GM12864 (cell line): ENCODE data around the gene RALGAPA2.

Experiments used
- DNase-seq: peaks from one replicate; pipeline ENCODE4 v3.0.0-alpha.2; 2011; ENCODE audit warnings: low read depth
- H3K4me3 ChIP-seq: 2 replicates; pipeline ENCODE4 v1.5.1; 2011; ENCODE audit warnings: mild to moderate bottlenecking, low read depth, low read length, control low read depth
- CTCF ChIP-seq: IDR thresholded peaks from 2 replicates; pipeline ENCODE4 v1.5.1; 2011; ENCODE audit warnings: low read depth, mild to moderate bottlenecking, moderate library complexity, low read length, control low read depth, inconsistent platforms; ENCODE audit errors: missing control alignments

The RALGAPA2 gene

GRCh38 chr20:20752712-20753111 is 40.3 kb upstream of the RALGAPA2 start:
- TF ChIP-seq CTCF = no peak
- DNase-seq = no peak
- no peak overlapping the region for H3K4me3 ChIP-seq

DNA sequence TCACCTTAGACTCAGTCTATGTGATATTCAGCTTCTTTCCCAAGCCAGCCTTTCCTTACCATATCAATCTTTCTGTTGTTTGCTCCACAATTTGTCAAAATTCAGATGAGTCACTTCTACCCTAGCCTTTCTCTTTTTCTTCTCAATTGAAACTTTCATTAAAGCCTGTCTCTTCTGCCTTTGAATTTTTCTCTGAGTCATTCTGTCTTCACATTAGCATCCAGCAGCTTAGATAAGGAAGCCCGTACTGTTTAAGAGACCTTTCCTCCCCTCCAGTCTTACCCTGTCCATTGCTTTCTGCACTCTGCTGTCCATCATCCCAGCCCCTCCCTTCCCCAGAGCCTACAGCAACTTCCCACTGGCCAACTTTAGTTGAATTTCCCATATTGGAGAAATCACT is 34.9 kb upstream of the RALGAPA2 start:
- no peak overlapping the region for H3K4me3 ChIP-seq
- DNase-seq = no peak
- no peak for TF ChIP-seq CTCF

DNA sequence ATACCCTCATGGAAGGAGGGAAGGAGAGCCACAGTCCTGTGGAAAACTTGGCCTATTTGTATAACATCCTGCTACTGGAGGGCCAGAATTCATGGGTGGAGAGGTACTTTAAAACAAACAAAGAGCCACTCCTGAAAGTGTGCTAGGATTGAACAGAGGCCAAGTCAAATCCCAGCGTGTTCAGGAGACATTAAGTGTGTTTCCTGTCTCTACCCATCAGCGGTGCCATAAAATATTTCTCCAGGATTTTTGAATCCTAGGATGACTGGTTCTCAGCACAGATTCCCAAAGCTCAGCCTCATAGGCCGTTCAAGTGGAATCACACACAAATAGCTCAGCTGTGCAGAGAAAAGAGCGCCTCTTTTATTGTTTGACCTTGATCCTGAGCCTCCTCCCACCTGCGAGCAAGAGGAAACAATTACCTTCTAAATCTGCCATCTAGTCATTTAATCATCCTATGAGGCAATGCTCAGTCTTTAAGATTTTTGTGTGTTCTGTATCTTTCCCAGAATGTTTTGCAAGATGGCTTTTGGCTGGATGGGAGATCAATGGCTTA is 31.8 kb upstream of the RALGAPA2 start:
- no peak for TF ChIP-seq CTCF
- H3K4me3 ChIP-seq = no peak overlapping the region
- no peak for DNase-seq

DNA sequence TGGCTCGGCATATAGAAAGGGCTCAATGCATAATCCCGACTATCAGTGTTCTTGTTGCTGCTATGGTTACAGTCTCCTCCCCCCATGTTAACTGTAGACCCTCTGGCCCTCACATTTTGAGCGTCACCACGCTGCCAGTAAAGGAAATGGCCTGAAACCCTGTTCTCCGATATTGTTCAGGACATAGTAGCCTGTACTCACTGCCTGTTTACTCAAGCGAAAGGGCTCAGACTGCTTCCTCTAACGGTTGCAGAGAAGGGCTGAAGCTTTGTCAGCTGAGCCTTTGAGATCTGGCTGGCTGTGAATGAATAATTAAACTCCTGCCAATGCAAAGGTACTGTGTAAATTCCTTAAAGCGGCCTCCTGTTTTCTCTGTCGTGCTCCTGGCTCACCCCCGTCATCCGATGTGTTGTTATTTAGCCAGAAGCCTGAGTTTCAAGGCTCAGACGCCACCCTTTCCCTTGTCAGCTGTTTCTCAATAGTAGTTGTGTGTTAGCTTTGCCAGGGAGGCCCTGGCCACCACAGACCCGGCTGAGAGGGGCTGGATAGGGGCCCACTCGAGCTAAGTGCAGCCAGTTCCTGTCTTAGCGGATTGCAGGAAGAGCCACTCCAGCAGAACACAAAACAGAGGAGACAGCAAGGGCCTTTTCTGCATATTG is 31.2 kb upstream of the RALGAPA2 start:
- no peak for DNase-seq
- TF ChIP-seq CTCF = no peak
- H3K4me3 ChIP-seq = no peak overlapping the region

- H3K4me3 ChIP-seq = no peak overlapping the region
- no peak for TF ChIP-seq CTCF
- DNase-seq = no peak
Measured at GRCh38 chr20:20741087-20742045, 28.9 kb upstream of the RALGAPA2 start.

DNA sequence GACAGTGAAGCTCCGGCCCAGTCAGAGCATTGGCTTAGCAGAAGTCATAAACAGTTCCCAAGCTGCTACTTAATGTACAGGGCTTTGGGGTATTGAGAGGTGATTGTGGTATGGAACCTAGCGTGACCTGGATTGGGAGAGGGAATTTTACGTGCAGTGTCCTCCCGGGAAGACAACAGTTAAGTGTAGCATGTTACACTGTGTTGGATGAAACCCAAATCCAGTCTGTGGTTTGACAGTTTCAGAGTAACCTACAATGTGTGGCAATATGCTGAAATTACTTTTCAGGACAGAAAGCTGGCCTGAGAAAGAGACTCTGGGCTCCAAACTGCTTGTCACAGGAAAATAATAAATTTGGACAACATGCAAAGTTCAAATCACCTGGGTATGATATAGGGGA is 28.1 kb upstream of the RALGAPA2 start:
- DNase-seq = no peak
- no peak for TF ChIP-seq CTCF
- H3K4me3 ChIP-seq = no peak overlapping the region
